CD4-positive, alpha-beta T cell treated with Interleukin-17A for 4 hours (primary cell): ENCODE measurements around the gene ADCY3.
"Not testable (repeated sequence)": the region's sequence is repeated elsewhere in the genome, so short reads cannot be mapped to it uniquely, and the experiment has no call there.

Experiments used
- DNase-seq: peaks from one replicate; pipeline ENCODE4 v3.0.0-alpha.2; 2020; ENCODE audit warnings: mixed read lengths

The ADCY3 gene

GRCh38 chr2:24842081-24843050, 77.7 kb downstream of the ADCY3 start:
- no peak for DNase-seq

- DNase-seq, result no peak
Measured at GRCh38 chr2:24840962-24841945, 78.8 kb downstream of the ADCY3 start.

DNA sequence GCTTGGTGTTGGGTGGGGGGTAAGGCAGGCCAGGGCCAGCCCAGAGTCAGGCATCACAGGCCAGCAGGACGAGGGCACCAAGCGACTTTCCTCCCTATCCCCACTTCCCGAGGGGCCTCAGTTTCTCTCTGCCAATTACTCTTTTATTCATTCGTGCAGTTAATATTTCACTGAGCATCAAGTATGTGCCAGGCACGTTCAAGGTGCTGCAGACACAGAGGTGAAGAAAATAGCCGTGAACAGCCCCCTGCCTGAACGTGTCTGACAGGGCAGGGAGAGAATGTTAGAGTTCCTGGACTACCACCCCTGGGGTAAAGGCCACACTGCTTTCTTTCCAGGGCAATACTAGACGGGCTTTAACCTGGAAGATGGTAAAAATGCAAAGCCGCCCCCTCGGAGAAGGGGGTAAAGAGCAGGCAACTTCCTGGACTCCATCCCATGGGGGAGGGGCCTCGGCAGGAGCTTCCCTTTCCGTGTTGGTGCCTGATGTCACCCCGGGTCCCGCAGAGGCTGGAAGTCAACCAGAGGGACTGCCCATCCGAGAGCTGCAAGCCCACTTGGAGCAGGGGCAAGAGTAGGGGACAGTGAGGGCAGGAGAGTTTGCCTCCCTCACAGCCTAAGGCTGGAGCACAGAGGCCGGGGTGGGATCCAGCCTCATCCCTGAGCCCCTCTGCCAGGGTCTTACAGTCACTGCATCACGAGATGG, 79.7 kb downstream of the ADCY3 start:
- no peak for DNase-seq

DNA sequence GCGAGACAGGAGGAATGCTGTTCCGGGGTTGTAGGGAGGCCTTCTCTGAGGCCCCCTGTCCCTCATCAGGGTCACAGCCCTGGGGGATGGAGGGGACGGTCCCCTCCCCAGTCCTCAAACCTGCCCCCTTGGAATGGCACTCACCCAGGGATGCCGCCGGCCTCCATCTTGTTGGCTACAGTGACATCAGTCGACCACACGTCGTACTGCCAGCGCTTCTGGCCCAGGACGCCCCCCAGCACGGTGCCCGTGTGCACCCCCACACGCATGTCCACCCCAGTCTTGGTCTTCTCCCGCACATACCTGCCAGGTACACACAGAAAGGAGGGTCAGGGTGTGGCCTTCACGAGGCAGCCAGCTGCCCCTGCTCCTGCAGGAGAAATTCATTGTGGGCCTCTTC, 80.3 kb downstream of the ADCY3 start:
- no peak for DNase-seq

DNA sequence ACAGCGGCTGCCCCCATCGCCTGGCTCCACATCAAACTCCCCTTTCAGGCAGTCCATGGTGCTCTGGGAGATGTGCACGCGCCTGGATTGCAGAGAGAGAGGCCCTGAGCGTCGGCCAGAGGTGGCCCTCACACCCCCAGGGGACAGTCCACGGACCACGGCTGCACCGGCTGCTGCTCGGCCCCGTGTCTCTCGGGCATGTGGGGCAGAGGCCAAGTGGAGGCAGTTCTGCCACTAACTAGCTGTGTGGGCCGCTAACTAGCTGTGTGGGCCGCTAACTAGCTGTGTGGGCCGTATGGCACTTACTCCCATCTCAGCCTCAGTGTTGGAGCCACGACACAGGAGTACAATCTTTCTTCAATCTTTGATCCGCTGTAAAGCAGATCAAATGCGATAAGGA, 81.5 kb downstream of the ADCY3 start:
- no peak for DNase-seq

GRCh38 chr2:24837996-24838513, 82.0 kb downstream of the ADCY3 start:
- no peak for DNase-seq

DNA sequence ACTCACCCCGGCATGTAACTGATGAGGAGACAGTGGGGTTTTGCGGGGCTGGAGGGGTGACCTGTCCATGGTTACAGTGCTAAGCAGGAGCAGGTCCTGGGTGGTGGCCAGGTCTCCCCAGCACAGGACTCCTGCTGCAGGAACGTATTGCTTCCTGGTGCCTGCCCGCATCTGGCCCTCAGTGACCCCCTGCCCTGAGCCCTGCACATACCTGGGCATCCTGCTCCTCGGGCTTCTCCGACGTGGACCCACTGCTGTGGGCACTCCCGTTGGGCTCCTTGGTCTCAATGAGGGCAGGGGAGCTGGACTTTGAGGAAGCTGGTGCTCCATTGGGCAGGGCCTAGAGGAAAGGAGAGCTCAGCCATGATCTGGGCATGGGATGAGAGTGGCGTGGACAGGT, 83.3 kb downstream of the ADCY3 start:
- DNase-seq, result no peak

- DNase-seq, result no peak
Measured at GRCh38 chr2:24836206-24836605, 83.8 kb downstream of the ADCY3 start.

- not testable (repeated sequence) for DNase-seq
Measured at GRCh38 chr2:24835411-24835810, 84.6 kb downstream of the ADCY3 start.

DNA sequence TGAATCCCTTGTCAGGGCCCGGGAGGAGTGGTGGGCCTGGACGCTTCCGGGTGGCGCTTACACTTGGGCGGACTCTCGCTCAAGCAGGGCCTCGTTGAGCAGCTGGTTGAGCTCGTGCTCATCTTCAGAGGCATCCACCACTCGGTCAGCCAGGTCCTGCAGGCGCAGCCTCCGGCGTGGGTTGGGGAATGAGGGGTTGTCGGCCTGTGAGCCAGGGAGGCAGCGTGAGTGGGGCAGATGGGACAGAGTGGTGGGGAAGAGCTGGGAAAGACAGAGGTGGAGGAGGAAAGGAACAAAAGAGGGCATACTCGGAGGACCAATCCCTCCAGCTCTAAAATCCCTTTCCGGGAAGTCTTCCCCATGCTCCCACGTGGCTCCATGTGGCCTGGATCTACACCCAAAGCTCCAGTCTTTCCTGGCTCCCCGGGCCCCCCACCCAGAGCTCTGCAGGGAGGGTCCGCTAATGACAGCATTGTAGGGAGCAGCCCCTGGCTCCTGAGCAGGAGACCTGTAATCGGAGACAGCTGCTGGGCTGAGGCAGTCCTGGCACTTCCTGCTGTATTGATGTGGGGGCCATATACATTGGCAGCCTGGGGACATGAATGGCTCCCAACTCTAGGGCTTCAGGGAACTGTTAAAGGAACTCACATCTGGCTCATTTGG, 85.2 kb downstream of the ADCY3 start:
- DNase-seq, result no peak

- DNase-seq, result no peak
Measured at GRCh38 chr2:24833821-24834732, 86.0 kb downstream of the ADCY3 start.

DNA sequence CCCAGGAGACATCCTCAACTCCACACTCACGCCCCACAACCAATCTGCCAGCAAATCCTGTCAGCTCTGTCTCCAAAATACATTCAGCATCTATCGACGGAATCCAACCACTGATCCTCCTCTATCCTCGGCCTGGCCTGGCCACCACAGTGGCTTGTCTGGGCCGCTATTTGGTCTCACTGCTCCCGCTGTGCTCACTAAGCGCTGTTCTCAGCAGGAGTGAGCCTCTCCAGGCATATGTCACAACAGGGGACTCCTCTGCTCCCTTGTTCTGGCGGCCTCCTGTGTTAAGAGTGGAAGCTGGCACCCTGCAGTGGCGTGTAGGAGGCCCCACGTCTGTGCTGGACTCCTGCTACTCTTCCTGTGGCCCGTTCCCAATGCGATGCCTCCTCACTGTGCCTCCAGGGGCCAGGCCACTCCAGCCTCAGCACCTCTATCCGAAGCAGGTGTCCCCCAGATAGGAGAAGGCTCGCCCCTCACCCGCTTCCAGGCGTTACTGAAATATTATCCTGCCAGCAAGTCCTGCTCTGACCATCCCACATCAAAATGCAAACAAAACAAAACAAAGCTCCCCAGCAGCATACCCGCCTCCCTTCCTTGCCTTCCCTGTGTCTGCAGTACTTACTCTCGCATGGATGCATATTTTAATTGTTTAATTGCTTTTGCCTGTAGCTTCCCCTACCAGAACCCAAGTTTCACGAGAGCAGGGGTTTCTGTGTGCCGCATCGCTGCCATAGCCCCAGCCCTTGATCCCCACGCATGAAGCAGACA, 86.9 kb downstream of the ADCY3 start:
- DNase-seq, result no peak

DNA sequence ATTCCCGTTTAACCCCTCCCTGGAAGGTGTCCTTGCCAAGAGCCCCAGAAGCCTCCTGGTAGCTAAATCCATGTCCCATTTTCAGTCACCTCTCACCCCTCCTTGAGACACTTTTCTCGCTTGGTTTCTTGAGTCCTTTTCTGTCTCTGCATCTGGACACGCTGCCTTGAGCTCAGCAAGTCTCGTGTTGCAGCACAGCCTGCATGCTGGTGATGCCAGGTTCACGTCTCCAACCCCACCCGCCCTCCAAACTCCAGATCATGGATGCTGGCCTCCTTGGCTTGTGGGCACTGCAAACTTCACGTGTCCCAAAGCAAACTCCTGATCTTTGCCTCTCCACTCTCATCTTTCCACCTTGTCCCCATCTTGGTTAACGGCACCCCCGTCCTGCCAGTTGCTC, 87.5 kb downstream of the ADCY3 start:
- no peak for DNase-seq

GRCh38 chr2:24832073-24832461, 88.0 kb downstream of the ADCY3 start:
- no peak for DNase-seq

DNA sequence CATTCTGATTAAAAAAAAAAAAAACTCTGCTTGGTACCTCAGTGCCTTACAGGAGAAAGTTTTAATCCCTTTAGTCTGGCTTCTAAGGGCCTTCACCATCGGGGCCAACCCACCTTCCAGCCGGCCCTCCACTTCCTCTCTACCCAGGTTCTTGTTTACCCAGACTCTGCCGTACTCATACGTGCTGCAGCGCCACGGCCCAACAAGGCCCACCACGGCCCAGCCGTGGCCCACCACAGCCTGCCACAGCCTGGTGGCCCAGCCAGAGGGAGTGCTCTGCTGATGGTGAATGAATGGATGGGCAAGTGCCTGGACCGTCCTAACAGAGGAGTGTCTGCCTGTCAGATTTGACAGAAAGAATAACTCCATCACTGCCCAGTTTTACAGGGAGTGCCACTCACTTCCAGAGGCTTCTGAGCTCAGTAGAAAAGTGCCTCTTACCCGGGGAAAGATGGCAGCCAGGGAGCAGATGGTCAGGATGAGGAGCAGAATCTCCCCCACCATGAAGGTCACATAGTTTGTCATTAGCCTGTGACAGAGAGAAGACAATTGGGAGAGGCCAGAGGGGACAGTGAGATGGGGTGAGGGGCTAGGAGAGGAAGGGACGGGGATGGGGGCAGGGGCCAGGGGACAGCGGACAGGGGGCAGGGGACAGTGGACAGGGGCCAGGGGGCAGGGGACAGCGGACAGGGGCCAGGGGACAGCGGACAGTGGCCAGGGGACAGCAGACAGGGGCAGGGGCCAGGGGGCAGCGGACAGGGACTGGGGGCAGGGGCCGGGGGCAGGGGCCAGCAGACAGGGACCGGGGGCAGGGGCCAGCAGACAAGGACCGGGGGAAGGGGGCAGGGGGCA, 88.6 kb downstream of the ADCY3 start:
- DNase-seq, result no peak

DNA sequence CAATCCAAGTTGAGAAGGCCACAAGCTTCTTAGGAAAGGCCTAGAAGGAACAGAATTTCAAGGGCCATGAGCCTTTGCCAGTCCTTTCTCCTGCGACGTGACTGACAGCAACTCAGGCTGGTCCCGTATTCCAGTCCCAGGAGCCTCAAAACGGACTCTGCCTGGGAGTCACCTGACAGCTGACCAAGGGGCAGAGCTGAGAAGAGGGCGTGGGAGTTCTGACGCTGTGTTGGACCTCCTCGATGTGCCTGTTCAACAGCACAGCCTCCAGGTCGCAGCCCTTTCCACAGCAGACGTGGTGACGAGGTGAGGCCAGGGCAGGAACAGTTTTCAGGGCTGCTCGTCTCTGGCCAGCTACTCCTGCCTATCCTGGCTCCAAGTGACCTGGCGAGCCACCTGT, 89.3 kb downstream of the ADCY3 start:
- no peak for DNase-seq

DNA sequence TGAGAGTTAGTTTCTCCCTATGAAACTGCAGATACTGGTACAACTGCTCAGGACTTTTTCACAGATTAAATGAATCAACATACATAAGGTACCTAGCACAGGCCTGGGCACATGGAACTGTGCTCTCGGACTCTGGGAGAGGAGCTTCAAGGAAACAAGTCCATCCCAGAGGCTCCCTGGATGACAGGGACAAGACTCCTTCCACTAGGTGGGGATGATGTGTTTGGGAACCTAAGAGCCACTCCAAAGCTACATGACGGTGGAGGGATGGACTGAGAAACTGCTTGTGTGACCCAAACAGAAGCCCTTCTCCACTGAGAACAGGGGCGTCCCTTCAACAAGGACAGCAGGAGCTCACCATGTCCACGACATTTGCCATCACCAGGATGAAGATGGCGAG, 89.7 kb downstream of the ADCY3 start:
- no peak for DNase-seq

GRCh38 chr2:24828238-24828996, 91.6 kb downstream of the ADCY3 start:
- DNase-seq, result no peak
